CD4-positive, CD25-positive, alpha-beta regulatory T cell (primary cell): ENCODE data around the gene EVA1C. TPM values are rescaled to one million over a fixed set of nuclear protein-coding genes. Genes with fewer than 3 reads are reported as not detected.

ENCODE experiments used
- ATAC-seq, 2 donors: fragments of 150-1000 bp; cut with Tn5 transposase; one replicate each; pipeline ENCODE4 v1.10.0; 2021; ENCODE audit warnings: low read depth in 2 of 2, moderate number of reproducible peaks in 2 of 2, moderate library complexity in 1 of 2
- DNase-seq, 3 donors: peaks; one replicate each; pipeline versions ENCODE4 v3.0.0 to v3.0.0-alpha.2; 2012 to 2022; ENCODE audit warnings: mixed read lengths in 1 of 3
- H3K27ac ChIP-seq: one replicate; pipeline ENCODE4 v1.7.0; 2013; ENCODE audit warnings: mild to moderate bottlenecking, low read length; ENCODE audit not compliant: insufficient read depth, poor library complexity, severe bottlenecking
- H3K27me3 ChIP-seq: one replicate; pipeline ENCODE4 v1.7.0; 2013; ENCODE audit warnings: low read length; ENCODE audit not compliant: control insufficient read depth, insufficient read depth
- H3K36me3 ChIP-seq: one replicate; pipeline ENCODE4 v1.7.0; 2013; ENCODE audit warnings: mild to moderate bottlenecking, low read length, moderate library complexity; ENCODE audit not compliant: control insufficient read depth, insufficient read depth
- H3K4me1 ChIP-seq: 2 replicates; pipeline ENCODE4 v1.7.0; 2013; ENCODE audit warnings: mild to moderate bottlenecking, low read length; ENCODE audit not compliant: insufficient read depth, control insufficient read depth, poor library complexity, severe bottlenecking
- H3K4me3 ChIP-seq: one replicate; pipeline ENCODE4 v1.7.0; 2013; ENCODE audit warnings: low read depth, mild to moderate bottlenecking, low read length, moderate library complexity
- H3K9me3 ChIP-seq, 2 experiments: 1 replicate in 1 of 2; 2 replicates in 1 of 2; pipeline ENCODE4 v1.7.0; 2013; ENCODE audit warnings: low read length in 2 of 2, mild to moderate bottlenecking in 1 of 2, moderate library complexity in 1 of 2; ENCODE audit not compliant: control insufficient read depth in 2 of 2
- H3K27ac Mint-ChIP-seq, 3 donors: one replicate each; pipeline ENCODE4 v1.8.0; 2020 to 2022; ENCODE audit warnings: mild to moderate bottlenecking in 3 of 3, mixed read lengths in 3 of 3, moderate library complexity in 2 of 3
- H3K27me3 Mint-ChIP-seq: one replicate; pipeline ENCODE4 v1.8.0; 2022; ENCODE audit warnings: mild to moderate bottlenecking, mixed read lengths
- H3K36me3 Mint-ChIP-seq: one replicate; pipeline ENCODE4 v1.8.0; 2020; ENCODE audit warnings: mixed read lengths
- H3K4me1 Mint-ChIP-seq, 4 donors: one replicate each; pipeline ENCODE4 v1.8.0; 2020 to 2022; ENCODE audit warnings: mixed read lengths in 4 of 4, mild to moderate bottlenecking in 1 of 4
- H3K4me3 Mint-ChIP-seq, 4 donors: one replicate each; pipeline ENCODE4 v1.8.0; 2020 to 2022; ENCODE audit warnings: mild to moderate bottlenecking in 4 of 4, mixed read lengths in 4 of 4, moderate library complexity in 3 of 4
- H3K9me3 Mint-ChIP-seq, 7 donors: one replicate each; pipeline ENCODE4 v1.8.0; 2020 to 2022; ENCODE audit warnings: mixed read lengths in 7 of 7, mild to moderate bottlenecking in 3 of 7, moderate library complexity in 2 of 7
- polyA plus RNA-seq, 4 donors: library from polyadenylated mRNA; unstranded; fragments of 300-500 nt; fragmentation: Illumina TruSeq; gene quantifications; one replicate each; pipeline ENCODE4 v1.2.3, GENCODE V29; 2021
- total RNA-seq: library from RNA; stranded (reverse); gene quantifications from one replicate; pipeline ENCODE4 v1.2.3, GENCODE V29; 2022

Gene EVA1C
- total and polyA plus RNA-seq, 5 donors from 2014 or later: 6.0 to 10.8 (median 8.3) TPM

DNA sequence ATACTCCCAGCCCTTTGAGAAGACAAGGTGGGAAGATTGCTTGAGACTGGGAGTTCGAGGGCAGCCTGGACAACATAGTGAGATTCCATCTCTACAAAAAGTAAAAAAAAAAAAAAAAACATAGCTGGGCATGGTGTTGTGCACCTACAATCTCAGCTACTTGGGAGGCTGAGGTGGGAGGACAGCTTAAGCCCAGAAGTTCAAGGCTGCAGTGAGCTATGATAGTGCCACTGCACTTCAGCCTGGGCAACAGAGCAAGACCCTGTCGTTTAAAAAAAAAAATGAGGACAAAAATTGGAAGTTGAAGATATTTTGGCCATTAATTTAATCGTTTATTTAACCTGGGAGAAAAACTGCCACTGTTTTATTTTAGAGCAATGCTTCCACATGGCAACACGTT, 20.8 kb upstream of the EVA1C start:
- Mint-ChIP-seq H3K9me3 (no peaks in the 10 kb centered on the region), H3K4me1 (peaks cover 6 to 64% (median 35%) of the 10 kb centered on the region in 4 donors), H3K27me3 (peaks cover 15% of the 10 kb centered on the region), H3K27ac (no peak overlapping the region), H3K36me3 (peaks cover 19% of the 10 kb centered on the region), H3K4me3 (peak overlapping the region; percentile 88 to 98 (median 93))
- peaks cover 20% of the 10 kb centered on the region for H3K4me1 ChIP-seq
- DNase-seq (no peak), ATAC-seq (no peak)
- H3K36me3 ChIP-seq: peaks cover 4% of the 10 kb centered on the region
- H3K9me3 ChIP-seq: no peaks in the 10 kb centered on the region
- peaks cover 3% of the 10 kb centered on the region for H3K27me3 ChIP-seq
- peak overlapping the region; percentile 82 for H3K4me3 ChIP-seq
- H3K27ac ChIP-seq: no peak overlapping the region

DNA sequence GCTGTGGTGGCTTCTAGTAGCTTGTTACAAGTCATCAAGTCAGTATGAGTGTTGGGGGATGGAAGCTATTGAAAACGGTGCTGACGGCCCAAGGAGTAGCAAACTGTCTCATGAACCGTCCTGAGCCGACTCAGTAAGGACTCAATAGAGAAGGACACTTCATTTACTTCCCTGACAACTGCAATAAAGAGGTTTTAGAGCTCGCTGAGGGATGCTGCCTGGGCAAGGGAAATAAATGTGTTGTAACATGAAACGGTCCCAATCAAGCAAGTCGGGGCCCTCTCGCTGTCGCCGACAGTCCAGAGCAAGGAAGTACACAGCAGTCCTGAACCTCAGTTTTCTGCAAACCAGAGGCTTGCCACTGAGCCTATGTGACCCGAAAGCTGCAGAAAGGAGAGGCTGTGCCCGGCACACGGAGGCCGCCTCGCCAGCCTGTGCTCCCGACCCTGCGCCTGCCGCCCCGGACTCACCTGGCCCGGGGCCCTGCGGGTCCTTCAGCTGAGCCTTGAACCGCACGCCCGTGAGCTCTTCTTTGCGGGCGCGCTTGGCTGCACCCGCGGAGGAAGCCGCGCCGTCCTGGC, 20.1 kb upstream of the EVA1C start:
- Mint-ChIP-seq H3K36me3 (peaks cover 19% of the 10 kb centered on the region), H3K4me3 (peak overlapping the region; percentile 88 to 98 (median 93)), H3K4me1 (peaks cover 6 to 58% (median 35%) of the 10 kb centered on the region in 4 donors), H3K27ac (peak overlapping the region in 2 of 3 donors; percentile 66 to 69), H3K27me3 (peaks cover 21% of the 10 kb centered on the region), H3K9me3 (no peaks in the 10 kb centered on the region)
- Histone ChIP-seq H3K27ac (peak overlapping the region; percentile 47), H3K9me3 (no peaks in the 10 kb centered on the region), H3K4me1 (peaks cover 20% of the 10 kb centered on the region), H3K27me3 (peaks cover 3% of the 10 kb centered on the region), H3K36me3 (peaks cover 4% of the 10 kb centered on the region), H3K4me3 (peak overlapping the region; percentile 82)
- no peak for ATAC-seq
- peak in 1 of 3 donors; percentile 29 for DNase-seq

DNA sequence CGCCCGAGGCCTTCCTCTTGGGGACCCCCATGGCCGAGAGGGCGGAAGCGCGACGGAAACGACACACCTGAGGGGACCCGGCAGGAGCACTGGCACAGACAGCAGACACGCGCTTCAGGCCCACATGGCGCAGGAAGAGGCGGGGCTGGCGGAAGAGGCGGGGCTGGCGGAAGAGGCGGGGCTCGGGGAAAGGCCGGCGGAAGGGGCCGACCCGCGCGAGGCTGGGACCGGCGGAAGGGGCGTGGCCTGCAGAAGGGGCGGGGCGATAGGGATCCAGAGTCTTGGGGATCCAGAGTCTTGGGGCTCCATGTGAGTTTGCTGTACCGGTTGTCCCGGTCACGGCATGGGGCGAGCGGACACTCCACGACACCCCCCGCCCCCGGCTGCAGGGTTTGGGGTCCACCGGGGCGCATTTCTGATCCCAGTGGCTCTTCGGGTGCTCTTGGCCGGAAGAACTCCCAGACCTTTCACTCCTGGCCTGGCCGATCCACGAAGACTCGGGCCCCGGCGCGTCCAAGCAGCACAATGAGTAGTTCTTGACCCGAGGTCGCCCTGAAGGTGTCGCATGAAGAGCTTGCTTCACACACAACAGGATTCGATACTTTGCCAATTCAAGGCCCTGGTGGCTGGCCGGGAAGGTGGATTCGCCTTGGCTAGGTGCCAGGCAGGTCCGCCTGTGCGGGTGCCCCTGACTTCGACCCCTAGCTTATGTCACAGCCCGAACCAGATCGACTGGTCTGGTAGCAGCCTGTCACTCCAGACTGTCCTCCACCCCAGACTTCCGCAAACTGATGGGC, 19.4 kb upstream of the EVA1C start, which contains the start of gene URB1:
TSS of gene URB1 (minus strand) at position 133 of the 797 bp plus-strand sequence. CDS start at position 31, 102 bp downstream.
- peak within 1 kb of the TSS; percentile 66 to 88 (median 88) for H3K27ac Mint-ChIP-seq
- H3K36me3 Mint-ChIP-seq: peaks cover 14% of the 10 kb centered on the region

DNA sequence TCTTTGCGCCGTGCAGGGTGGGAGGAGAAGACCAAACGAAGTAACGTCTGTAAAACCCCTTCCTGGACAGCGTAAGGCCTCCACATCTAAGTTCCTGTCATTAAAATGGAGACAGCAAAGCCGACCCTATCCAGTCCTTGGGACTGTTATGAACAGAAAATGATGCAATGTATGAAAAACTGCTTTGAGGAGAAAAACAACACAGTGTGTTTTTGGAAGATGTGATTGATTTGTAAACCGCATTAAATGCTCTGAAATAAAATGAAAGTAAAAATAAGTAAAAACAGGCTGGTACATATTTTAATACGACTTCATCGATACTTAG, 18.9 kb upstream of the EVA1C start:
- Histone ChIP-seq H3K27ac (peak overlapping the region; percentile 72), H3K36me3 (no peaks in the 10 kb centered on the region), H3K9me3 (no peaks in the 10 kb centered on the region), H3K4me1 (peaks cover 20% of the 10 kb centered on the region), H3K27me3 (peaks cover 5% of the 10 kb centered on the region), H3K4me3 (peak overlapping the region; percentile 73)
- no peak for DNase-seq
- no peaks in the 10 kb centered on the region for H3K9me3 Mint-ChIP-seq
- H3K27ac Mint-ChIP-seq: peak overlapping the region in 2 of 3 donors; percentile 88
- no peak for ATAC-seq
- peaks cover 6 to 51% (median 28%) of the 10 kb centered on the region in 4 donors for H3K4me1 Mint-ChIP-seq
- H3K27me3 Mint-ChIP-seq: peaks cover 30% of the 10 kb centered on the region
- peaks cover 14% of the 10 kb centered on the region for H3K36me3 Mint-ChIP-seq
- peak overlapping the region; percentile 88 to 98 (median 92) for H3K4me3 Mint-ChIP-seq

More for the DNA sequence above, 19.4 kb upstream of the EVA1C start, which contains the start of gene URB1:
- Histone ChIP-seq H3K27ac (peak within 1 kb of the TSS; percentile 72), H3K27me3 (peaks cover 3% of the 10 kb centered on the region), H3K36me3 (peaks cover 3% of the 10 kb centered on the region), H3K4me1 (peaks cover 20% of the 10 kb centered on the region), H3K4me3 (peak within 1 kb of the TSS; percentile 82), H3K9me3 (no peaks in the 10 kb centered on the region)
- peak; percentile 92 to 94 (median 93) for DNase-seq
- H3K4me1 Mint-ChIP-seq: peaks cover 6 to 52% (median 30%) of the 10 kb centered on the region in 4 donors
- H3K9me3 Mint-ChIP-seq: no peaks in the 10 kb centered on the region
- H3K27me3 Mint-ChIP-seq: peaks cover 26% of the 10 kb centered on the region
- peak within 1 kb of the TSS; percentile 88 to 98 (median 93) for H3K4me3 Mint-ChIP-seq
- peak; percentile 98 for ATAC-seq

DNA sequence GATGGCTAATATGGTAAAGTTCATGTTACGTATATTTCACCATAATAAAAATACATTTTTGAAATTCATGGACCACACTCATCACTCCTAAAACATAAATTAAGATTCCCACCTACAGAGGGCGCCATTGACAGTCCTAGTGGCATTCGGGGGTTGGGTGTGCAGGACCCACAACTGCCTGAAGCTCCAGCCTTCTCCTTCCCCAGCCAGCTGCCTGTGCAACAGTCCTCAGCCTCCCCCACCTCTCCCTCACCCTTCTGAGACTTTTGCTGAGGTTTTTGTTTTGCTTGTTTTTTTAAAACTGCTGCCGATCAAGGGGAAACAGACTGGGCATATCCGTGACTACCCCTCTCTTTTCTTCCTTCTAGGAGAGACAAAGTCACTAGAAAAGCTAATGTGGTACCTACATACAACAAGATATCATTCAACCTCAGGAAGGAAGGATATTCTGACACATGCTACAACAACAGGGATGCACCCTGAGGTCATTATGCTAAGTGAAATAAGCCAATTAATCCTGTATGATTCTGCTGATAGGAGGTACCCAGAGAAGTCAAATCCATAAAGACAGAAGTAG, 9.2 kb upstream of the EVA1C start:
- Histone ChIP-seq H3K27ac (no peak overlapping the region), H3K9me3 (no peaks in the 10 kb centered on the region), H3K4me3 (no peak overlapping the region), H3K27me3 (peaks cover 15% of the 10 kb centered on the region), H3K4me1 (no peaks in the 10 kb centered on the region), H3K36me3 (no peaks in the 10 kb centered on the region)
- Mint-ChIP-seq H3K4me1 (peaks cover 0 to 3% (median 0%) of the 10 kb centered on the region in 4 donors), H3K27ac (peak overlapping the region in 1 of 3 donors; percentile 38), H3K36me3 (no peaks in the 10 kb centered on the region), H3K9me3 (no peaks in the 10 kb centered on the region), H3K27me3 (peaks cover 23% of the 10 kb centered on the region), H3K4me3 (peak overlapping the region in 1 of 4 donors; percentile 64)
- ATAC-seq (peak; percentile 47 to 55), DNase-seq (peak; percentile 22 to 64 (median 49))

DNA sequence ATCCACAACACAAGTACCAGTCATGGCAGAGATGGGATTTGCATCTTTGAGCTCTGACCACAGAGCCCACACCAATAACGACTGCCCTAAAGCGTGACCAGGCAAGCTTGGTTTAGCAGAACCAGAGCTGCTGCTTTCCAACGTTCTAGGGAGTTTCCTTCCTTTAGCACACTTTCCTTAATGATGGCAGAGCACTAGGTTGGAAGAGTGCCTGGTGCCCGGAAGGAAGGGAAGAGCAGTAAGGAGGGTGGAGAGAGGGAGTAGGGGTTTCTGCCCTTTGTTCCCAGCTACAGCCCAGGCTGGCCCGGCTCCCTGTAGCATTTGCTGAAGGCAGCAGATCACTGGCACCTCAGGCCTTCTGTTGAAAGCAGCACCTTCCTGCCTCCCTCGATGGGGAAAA, 6.1 kb upstream of the EVA1C start:
- no peaks in the 10 kb centered on the region for H3K27me3 ChIP-seq
- H3K36me3 Mint-ChIP-seq: no peaks in the 10 kb centered on the region
- H3K27ac ChIP-seq: no peak overlapping the region
- no peaks in the 10 kb centered on the region for H3K9me3 ChIP-seq
- peaks cover 0 to 13% (median 8%) of the 10 kb centered on the region in 4 donors for H3K4me1 Mint-ChIP-seq
- no peak for DNase-seq
- H3K27me3 Mint-ChIP-seq: peaks cover 4% of the 10 kb centered on the region
- H3K4me3 Mint-ChIP-seq: no peak overlapping the region
- no peak overlapping the region for H3K4me3 ChIP-seq
- no peaks in the 10 kb centered on the region for H3K36me3 ChIP-seq
- H3K4me1 ChIP-seq: peaks cover 6% of the 10 kb centered on the region
- no peak for ATAC-seq
- no peaks in the 10 kb centered on the region for H3K9me3 Mint-ChIP-seq
- no peak overlapping the region for H3K27ac Mint-ChIP-seq

DNA sequence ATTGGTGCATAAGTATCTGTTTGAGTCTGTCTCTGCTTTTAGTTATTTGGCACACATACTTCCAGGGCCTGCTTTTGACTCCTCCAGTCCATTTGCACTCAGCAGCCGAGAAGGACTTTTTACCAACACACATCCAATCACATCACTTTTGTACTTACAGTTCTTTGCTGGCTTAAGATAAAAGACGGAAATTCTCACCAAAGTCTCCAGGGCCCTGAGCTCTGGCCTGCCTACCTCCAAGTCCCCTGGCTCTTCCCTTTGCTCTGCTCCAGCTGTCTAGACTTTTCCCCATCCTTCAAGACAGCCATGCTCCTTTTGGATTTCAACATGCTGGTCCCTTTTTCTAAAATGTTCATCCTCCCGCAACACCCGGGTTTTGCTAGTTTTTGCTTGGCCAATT, 2.2 kb upstream of the EVA1C start:
- H3K4me1 Mint-ChIP-seq: peaks cover 4 to 34% (median 25%) of the 10 kb centered on the region in 4 donors
- no peaks in the 10 kb centered on the region for H3K36me3 ChIP-seq
- H3K9me3 Mint-ChIP-seq: no peaks in the 10 kb centered on the region
- peak overlapping the region; percentile 84 to 92 (median 85) for H3K27ac Mint-ChIP-seq
- peaks cover 18% of the 10 kb centered on the region for H3K4me1 ChIP-seq
- peak overlapping the region; percentile 29 to 97 (median 32) for H3K4me3 Mint-ChIP-seq
- no peaks in the 10 kb centered on the region for H3K36me3 Mint-ChIP-seq
- H3K27me3 ChIP-seq: no peaks in the 10 kb centered on the region
- H3K9me3 ChIP-seq: no peaks in the 10 kb centered on the region
- H3K27ac ChIP-seq: no peak overlapping the region
- no peak for DNase-seq
- H3K4me3 ChIP-seq: no peak overlapping the region
- ATAC-seq: no peak
- H3K27me3 Mint-ChIP-seq: peaks cover 5% of the 10 kb centered on the region
